Duodenal mucosa (tissue), 2 donors: ENCODE data around the gene C19orf38.

Experiments
- H3K27ac ChIP-seq: one replicate; pipeline ENCODE4 v1.7.0; 2013; ENCODE audit warnings: low read depth, low read length
- H3K27me3 ChIP-seq, 2 donors: one replicate each; pipeline ENCODE4 v1.7.0; 2013; ENCODE audit warnings: low read length in 2 of 2, control low read depth in 1 of 2; ENCODE audit not compliant: insufficient read depth in 2 of 2, control insufficient read depth in 1 of 2
- H3K36me3 ChIP-seq, 2 donors: one replicate each; pipeline ENCODE4 v1.7.0; 2013; ENCODE audit warnings: low read length in 2 of 2, control low read depth in 1 of 2; ENCODE audit not compliant: insufficient read depth in 2 of 2, control insufficient read depth in 1 of 2
- H3K4me1 ChIP-seq, 2 donors: one replicate each; pipeline ENCODE4 v1.7.0; 2013; ENCODE audit warnings: low read length in 2 of 2, control low read depth in 1 of 2; ENCODE audit not compliant: insufficient read depth in 2 of 2, control insufficient read depth in 1 of 2
- H3K4me3 ChIP-seq, 2 donors: one replicate each; pipeline ENCODE4 v1.7.0; 2013; ENCODE audit warnings: low read length in 2 of 2, low read depth in 1 of 2
- H3K9ac ChIP-seq, 2 donors: one replicate each; pipeline ENCODE4 v1.7.0; 2013; ENCODE audit warnings: low read length in 2 of 2, low read depth in 1 of 2
- H3K9me3 ChIP-seq, 2 donors: one replicate each; pipeline ENCODE4 v1.7.0; 2013; ENCODE audit warnings: low read length in 2 of 2, control low read depth in 1 of 2; ENCODE audit not compliant: control insufficient read depth in 1 of 2

Gene C19orf38

DNA sequence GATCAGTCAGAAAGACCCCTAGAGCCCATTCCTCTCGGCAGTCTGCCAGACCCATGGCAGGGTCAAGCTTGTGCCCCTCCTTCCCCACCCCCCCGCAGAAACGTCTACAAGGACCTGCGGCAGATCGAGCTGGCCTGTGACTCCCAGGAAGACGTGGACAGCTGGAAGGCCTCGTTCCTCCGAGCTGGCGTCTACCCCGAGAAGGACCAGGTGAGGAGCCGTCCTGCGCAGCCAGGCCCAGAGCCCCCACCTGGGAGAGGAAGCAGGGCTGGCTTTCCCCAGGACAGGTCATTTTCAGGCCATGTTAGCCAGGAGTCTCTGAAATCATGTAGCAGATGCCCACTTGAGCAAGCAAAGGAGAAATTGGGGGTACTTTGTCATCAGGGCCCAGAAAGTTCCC is 24.5 kb upstream of the C19orf38 start:
- no peaks in the 10 kb centered on the region for H3K9me3 ChIP-seq
- no peaks in the 10 kb centered on the region for H3K4me1 ChIP-seq
- H3K4me3 ChIP-seq = no peak overlapping the region
- H3K36me3 ChIP-seq = peaks cover 44 to 69% of the 10 kb centered on the region in 2 donors
- no peak overlapping the region for H3K9ac ChIP-seq
- no peak overlapping the region for H3K27ac ChIP-seq
- H3K27me3 ChIP-seq = no peaks in the 10 kb centered on the region

DNA sequence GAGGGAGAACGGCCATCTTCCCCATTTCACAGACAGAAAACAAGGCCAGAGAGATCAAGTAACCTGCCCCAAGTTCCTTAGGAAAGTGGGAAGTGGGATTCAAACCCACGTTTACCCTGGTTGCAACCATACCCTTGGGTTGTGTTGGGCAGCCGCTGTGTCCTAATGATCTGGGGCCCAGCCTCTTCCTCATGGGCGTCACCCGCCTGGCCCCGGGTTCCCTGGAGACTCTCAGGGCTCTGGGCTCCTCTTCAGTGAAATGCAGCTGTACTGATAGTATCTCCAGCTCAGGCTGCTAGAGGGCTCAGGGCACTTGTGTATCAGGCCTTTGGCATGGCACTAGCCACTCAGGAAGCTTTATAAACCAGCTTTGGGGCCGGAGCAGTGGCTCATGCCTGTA is 22.0 kb upstream of the C19orf38 start:
- H3K4me3 ChIP-seq = no peak overlapping the region
- H3K27me3 ChIP-seq = no peaks in the 10 kb centered on the region
- H3K4me1 ChIP-seq = no peaks in the 10 kb centered on the region
- H3K36me3 ChIP-seq = peaks cover 45 to 64% of the 10 kb centered on the region in 2 donors
- H3K9ac ChIP-seq = no peak overlapping the region
- H3K27ac ChIP-seq = no peak overlapping the region
- no peaks in the 10 kb centered on the region for H3K9me3 ChIP-seq

DNA sequence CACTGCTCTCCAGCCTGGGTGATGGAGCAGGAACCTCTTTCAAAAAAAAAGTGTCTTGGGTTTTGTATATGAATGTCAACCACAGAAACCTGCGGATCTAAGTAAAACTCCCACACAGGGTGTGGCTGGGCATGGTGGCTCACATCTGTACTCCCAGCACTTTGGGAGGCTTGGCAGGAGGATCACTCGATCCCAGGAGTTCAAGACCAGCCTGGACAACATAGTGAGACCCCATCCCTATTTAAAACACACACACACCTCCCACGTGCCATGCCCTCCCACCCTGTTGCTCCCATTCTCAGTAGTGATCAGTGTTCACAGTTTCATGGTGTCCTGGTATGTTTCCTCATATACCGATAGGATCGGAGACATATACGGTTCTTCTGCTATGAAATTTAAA is 21.4 kb upstream of the C19orf38 start:
- Histone ChIP-seq H3K9me3 (no peaks in the 10 kb centered on the region), H3K36me3 (peaks cover 44 to 66% of the 10 kb centered on the region in 2 donors), H3K4me1 (no peaks in the 10 kb centered on the region), H3K4me3 (no peak overlapping the region), H3K9ac (no peak overlapping the region), H3K27me3 (no peaks in the 10 kb centered on the region), H3K27ac (no peak overlapping the region)

DNA sequence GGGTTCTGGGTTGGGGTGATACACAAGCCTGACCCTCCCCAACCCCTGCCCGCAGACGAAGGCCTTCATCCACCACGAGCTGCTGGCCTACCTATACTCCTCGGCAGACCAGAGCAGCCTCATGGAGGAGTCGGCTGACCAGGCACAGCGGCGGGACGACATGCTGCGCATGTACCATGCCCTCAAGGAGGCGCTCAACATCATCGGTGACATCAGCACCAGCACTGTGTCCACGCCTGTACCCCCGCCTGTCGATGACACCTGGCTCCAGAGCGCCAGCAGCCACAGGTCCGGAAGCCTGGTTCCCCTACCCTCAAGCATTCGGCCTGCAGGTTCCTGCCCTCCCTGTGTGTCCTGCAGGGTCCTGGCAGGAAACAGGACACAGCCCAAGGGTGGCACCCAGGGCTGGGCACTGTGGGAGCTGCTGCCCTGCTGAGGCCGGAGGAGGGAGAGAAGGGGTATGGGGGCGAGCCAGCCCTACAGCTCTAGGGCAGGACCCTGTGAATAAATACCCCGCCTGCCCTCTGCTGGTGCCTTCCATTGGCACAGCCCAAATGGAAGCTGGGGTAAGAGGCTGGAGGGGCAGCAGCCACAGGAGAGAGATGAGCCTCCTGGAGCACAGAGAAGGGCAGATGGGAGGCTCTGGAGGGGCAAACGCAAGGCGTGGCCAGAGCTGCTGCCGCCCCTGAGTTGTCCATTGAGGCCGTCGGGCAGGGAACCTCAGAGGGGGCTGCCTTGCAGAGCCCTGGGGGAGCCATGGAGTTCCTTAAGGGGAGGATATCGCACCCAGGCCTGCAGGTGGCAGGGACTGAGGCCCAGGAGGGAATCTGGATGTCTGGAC is 19.0 kb upstream of the C19orf38 start:
- Histone ChIP-seq H3K9ac (no peak overlapping the region), H3K36me3 (peaks cover 44 to 76% of the 10 kb centered on the region in 2 donors), H3K27me3 (no peaks in the 10 kb centered on the region), H3K9me3 (no peaks in the 10 kb centered on the region), H3K27ac (no peak overlapping the region), H3K4me1 (no peaks in the 10 kb centered on the region), H3K4me3 (no peak overlapping the region)

DNA sequence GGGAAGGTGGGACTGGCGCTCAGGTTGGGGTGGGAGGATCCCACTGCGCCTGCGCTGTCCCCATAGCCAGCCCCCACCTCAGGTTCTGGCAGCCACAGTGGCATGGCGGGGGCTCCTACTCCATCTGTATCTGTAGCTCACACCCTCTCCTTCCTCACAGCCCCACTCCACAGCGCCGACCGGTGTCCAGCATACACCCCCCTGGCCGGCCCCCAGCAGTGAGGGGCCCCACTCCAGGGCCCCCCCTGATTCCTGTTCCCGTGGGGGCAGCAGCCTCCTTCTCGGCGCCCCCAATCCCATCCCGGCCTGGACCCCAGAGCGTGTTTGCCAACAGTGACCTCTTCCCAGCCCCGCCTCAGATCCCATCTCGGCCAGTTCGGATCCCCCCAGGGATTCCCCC is 18.2 kb upstream of the C19orf38 start:
- H3K9ac ChIP-seq = no peak overlapping the region
- H3K4me1 ChIP-seq = peaks cover 0 to 3% of the 10 kb centered on the region in 2 donors
- H3K36me3 ChIP-seq = peaks cover 39 to 68% of the 10 kb centered on the region in 2 donors
- no peak overlapping the region for H3K4me3 ChIP-seq
- H3K27me3 ChIP-seq = no peaks in the 10 kb centered on the region
- no peaks in the 10 kb centered on the region for H3K9me3 ChIP-seq
- no peak overlapping the region for H3K27ac ChIP-seq

DNA sequence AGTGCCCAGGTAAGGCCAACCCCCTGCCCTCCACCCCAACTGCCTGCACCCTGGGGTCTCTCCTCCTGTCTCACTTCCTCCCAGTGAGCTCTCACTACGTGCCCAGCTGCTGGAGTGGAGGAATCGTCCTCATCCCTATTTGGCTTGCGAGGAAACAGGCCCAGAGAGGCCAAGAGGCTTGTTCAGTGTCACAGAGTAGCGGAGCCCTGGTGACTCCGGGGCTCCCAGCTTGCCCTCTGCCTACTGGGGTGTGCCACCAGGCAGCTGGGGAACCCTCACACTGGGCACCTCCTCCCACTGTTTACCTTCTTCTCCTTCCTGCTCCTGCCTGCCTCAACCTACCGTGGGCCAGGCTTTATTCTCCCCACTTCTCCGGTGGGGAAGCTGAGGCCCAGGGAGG is 17.8 kb upstream of the C19orf38 start:
- H3K4me3 ChIP-seq = no peak overlapping the region
- no peaks in the 10 kb centered on the region for H3K9me3 ChIP-seq
- no peaks in the 10 kb centered on the region for H3K27me3 ChIP-seq
- peaks cover 0 to 7% of the 10 kb centered on the region in 2 donors for H3K4me1 ChIP-seq
- no peak overlapping the region for H3K9ac ChIP-seq
- H3K36me3 ChIP-seq = peaks cover 37 to 65% of the 10 kb centered on the region in 2 donors
- no peak overlapping the region for H3K27ac ChIP-seq

DNA sequence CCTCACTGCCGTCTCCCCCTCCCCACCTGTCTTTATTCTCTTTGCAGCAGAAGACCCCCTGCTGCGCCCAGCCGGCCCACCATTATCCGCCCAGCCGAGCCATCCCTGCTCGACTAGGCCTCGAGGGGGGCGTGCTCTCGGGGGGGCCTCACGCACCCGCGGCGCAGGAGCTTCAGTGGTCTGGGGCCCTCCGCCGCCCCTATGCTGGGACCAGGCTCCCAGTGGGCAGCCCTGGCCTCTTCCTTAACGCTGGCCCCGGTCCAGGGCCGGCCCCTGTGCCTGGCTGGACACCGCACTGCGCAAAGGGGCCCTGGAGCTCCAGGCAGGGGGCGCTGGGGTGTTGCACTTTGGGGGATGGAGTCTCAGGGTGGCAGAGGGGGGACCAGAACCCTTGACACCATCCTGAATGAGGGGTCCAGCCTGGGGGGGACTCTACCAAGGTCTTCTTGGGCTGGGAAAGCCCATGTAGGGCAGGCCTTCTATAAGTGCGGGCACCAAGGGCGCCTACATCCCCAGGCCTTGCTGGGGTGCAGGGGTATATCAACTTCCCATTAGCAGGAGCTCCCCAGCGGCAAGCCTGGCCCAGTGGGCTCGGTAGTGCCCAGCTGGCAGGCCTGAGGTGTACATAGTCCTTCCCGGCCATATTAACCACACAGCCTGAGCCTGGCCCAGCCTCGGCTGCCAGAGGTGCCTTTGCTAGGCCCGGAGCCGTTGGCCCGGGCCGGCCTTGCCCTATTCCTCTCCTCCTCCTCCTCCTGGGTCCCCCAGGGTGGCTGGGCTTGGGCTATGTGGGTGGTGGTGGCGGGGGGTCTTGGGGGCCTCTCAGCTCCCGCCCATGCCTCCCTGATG is 17.1 kb upstream of the C19orf38 start:
- H3K27ac ChIP-seq = no peak overlapping the region

DNA sequence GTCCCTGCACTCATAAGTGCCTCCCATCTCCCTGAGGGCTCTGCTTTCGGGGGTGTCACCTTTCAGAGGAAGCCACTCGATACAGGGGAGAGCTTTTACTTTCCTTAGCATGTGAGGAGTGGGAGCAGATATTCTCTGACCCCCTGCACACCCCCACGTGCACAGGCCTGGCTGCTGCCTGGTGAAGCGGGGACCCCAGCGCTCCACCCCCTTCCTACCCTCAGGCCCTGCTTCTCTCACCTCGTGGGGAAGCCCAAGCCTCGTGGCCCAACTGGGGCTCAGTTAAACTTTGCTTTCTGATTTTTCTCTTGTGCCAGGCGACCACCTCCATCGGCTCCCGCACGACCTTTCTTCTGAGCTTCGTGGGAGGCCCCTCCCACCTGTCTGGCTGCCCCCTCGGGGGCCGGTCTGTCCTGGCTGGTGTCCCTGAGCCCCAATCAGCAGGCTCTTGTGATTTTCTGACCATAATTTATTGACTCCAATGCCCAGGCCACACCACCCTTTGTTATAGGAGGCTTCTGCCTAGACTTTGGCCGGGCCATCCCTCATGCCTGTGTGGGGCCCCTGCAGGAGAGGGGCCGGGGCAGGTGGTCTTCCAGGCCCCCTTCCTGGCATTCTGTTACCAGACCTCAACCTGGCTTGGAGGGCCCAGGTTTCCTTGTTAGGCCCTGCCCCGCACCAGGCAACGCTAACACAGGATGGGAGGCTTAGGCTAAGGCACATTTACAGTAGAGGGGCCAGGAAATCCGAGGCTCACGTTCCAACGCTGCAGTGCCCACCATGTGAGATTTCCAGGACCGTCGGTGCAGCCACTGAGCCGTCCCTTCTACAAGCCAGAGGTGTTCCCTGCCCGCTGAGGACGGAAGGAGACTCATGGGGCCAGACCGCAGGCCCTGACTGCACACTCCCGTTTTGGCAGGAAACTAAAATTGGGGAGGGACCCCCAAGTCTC is 16.0 kb upstream of the C19orf38 start:
- Histone ChIP-seq H3K9me3 (peaks cover 0 to 4% of the 10 kb centered on the region in 2 donors), H3K4me1 (peaks cover 5 to 15% of the 10 kb centered on the region in 2 donors), H3K27ac (no peak overlapping the region), H3K36me3 (peaks cover 30 to 47% of the 10 kb centered on the region in 2 donors), H3K9ac (no peak overlapping the region), H3K4me3 (no peak overlapping the region), H3K27me3 (no peaks in the 10 kb centered on the region)

More for the DNA sequence above, 17.1 kb upstream of the C19orf38 start:
- no peaks in the 10 kb centered on the region for H3K9me3 ChIP-seq
- no peaks in the 10 kb centered on the region for H3K27me3 ChIP-seq
- H3K36me3 ChIP-seq = peaks cover 34 to 57% of the 10 kb centered on the region in 2 donors
- peaks cover 0 to 9% of the 10 kb centered on the region in 2 donors for H3K4me1 ChIP-seq
- H3K9ac ChIP-seq = no peak overlapping the region
- no peak overlapping the region for H3K4me3 ChIP-seq

DNA sequence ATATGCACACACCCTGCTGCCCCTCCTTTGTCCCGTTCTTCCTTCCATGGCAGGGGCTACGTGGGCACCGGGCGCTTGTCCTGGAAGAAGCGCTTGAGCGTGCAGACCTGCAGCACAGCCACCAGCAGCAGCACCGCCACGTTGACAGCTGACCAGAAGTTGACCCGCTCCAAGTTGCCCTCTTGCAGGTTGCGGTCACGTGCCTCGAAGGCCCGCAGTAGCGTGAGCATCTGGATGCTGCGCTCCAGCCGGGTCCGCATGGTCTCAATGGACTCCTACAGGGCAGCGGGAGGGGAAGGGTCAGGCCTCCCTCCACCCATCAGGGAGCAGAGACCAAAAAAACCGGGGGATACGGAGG is 15.3 kb upstream of the C19orf38 start:
- H3K4me1 ChIP-seq = peaks cover 5 to 15% of the 10 kb centered on the region in 2 donors
- H3K4me3 ChIP-seq = no peak overlapping the region
- H3K27ac ChIP-seq = no peak overlapping the region
- no peak overlapping the region for H3K9ac ChIP-seq
- peaks cover 0 to 4% of the 10 kb centered on the region in 2 donors for H3K9me3 ChIP-seq
- no peaks in the 10 kb centered on the region for H3K27me3 ChIP-seq
- peaks cover 30 to 47% of the 10 kb centered on the region in 2 donors for H3K36me3 ChIP-seq
